Fibroblast of lung (primary cell): ENCODE measurements around the gene DYNLL2. TPM values are rescaled to one million over a fixed set of nuclear protein-coding genes. Genes with fewer than 3 reads are reported as not detected.

ENCODE experiments used
- DNase-seq, 2 donors: peaks; one replicate each; pipeline versions ENCODE4 v3.0.0 to v3.0.0-alpha.2; 2010; ENCODE audit warnings: low read depth in 2 of 2
- H2AFZ ChIP-seq: 2 replicates; pipeline ENCODE4 v1.5.1; 2012; ENCODE audit warnings: low read length, control low read depth, inconsistent platforms
- H3K27ac ChIP-seq: 2 replicates; pipeline ENCODE4 v1.5.1; 2011; ENCODE audit warnings: low read length, control low read depth; ENCODE audit not compliant: insufficient read depth
- H3K27me3 ChIP-seq: 2 replicates; pipeline ENCODE4 v1.5.1; 2011; ENCODE audit warnings: mild to moderate bottlenecking, low read length; ENCODE audit not compliant: control insufficient read depth, insufficient read depth
- H3K36me3 ChIP-seq: 2 replicates; pipeline ENCODE4 v1.5.1; 2011; ENCODE audit warnings: low read length; ENCODE audit not compliant: control insufficient read depth, insufficient read depth
- H3K4me1 ChIP-seq: 2 replicates; pipeline ENCODE4 v1.5.1; 2011; ENCODE audit warnings: low read length; ENCODE audit not compliant: control insufficient read depth, insufficient read depth; ENCODE audit errors: extremely low read depth
- H3K4me2 ChIP-seq: 2 replicates; pipeline ENCODE4 v1.5.1; 2011; ENCODE audit warnings: low read length, control low read depth; ENCODE audit not compliant: insufficient read depth; ENCODE audit errors: extremely low read depth
- H3K4me3 ChIP-seq, 4 experiments: fragments of 200-600 bp in 1 of 4; sonication (generic) in 1 of 4; replicated peaks in 1 of 4; 2 replicates each; pipeline ENCODE4 v1.5.1; 2011 to 2016; ENCODE audit warnings: low read length in 4 of 4, low read depth in 3 of 4, mild to moderate bottlenecking in 3 of 4, control low read depth in 2 of 4, inconsistent platforms in 1 of 4, mixed read lengths in 1 of 4; ENCODE audit not compliant: insufficient read depth in 1 of 4; ENCODE audit errors: control extremely low read depth in 1 of 4
- H3K79me2 ChIP-seq: 2 replicates; pipeline ENCODE4 v1.5.1; 2012; ENCODE audit warnings: mild to moderate bottlenecking, low read length, inconsistent platforms; ENCODE audit not compliant: control insufficient read depth, insufficient read depth
- H3K9ac ChIP-seq: 2 replicates; pipeline ENCODE4 v1.5.1; 2011; ENCODE audit warnings: mild to moderate bottlenecking, low read length, control low read depth; ENCODE audit not compliant: insufficient read depth
- H3K9me3 ChIP-seq: 2 replicates; pipeline ENCODE4 v1.5.1; 2012; ENCODE audit warnings: low read depth, low read length; ENCODE audit not compliant: control insufficient read depth, insufficient read depth
- H4K20me1 ChIP-seq: 2 replicates; pipeline ENCODE4 v1.5.1; 2011; ENCODE audit warnings: low read length; ENCODE audit not compliant: control insufficient read depth, insufficient read depth; ENCODE audit errors: extremely low read depth
- EZH2 ChIP-seq: IDR thresholded peaks from 2 replicates; pipeline ENCODE4 v1.5.1; 2012; ENCODE audit warnings: low read length, control low read depth, mild to moderate bottlenecking; ENCODE audit errors: missing control alignments
- polyA plus RNA-seq, 2 donors: library from polyadenylated mRNA; depleted of rRNA in 1 of 2; stranded (reverse) in 1 of 2; unstranded in 1 of 2; fragments of >200 nt; gene quantifications; 2 replicates each; pipeline ENCODE4 v1.2.1, GENCODE V29; 2011 to 2012; ENCODE audit warnings: missing spikeins in 1 of 2
- total RNA-seq: library from RNA; depleted of rRNA; stranded (reverse); fragments of >200 nt; gene quantifications from 2 replicates; pipeline ENCODE4 v1.2.1, GENCODE V29; 2014
- TF ChIP-seq, protein P1 (sequence below), 2 donors: IDR thresholded peaks in 1 of 2; conservative IDR thresholded peaks in 1 of 2; 1 replicate in 1 of 2; 2 replicates in 1 of 2; pipeline ENCODE4 v1.5.1; 2011 to 2012; ENCODE audit warnings: low read length in 2 of 2, control low read depth in 1 of 2, inconsistent platforms in 1 of 2, low read depth in 1 of 2, mild to moderate bottlenecking in 1 of 2

The DYNLL2 gene
- total and polyA plus RNA-seq, 2 donors (not counting 1 experiment from before 2014, with no cell fraction given), result 17.1 to 32.9 TPM

DNA sequence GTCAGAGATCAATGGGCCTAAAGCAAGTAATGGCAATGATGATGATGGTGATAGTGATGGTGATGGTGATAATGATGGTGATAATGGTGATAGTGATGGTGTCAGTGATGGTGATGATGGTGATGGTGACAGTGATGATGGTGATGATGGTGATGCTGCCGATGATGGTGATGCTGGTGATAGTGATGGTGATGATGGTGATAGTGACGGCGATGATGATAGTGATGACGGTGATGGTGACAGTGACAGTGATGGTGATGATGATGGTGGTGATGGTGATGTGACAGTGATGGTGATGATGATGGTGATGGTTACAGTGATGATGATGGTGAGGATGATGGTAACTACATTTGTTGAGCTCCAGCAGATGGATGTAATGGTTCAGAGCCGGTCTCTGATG, 34.2 kb downstream of the DYNLL2 start:
- no peak overlapping the region for H3K4me3 ChIP-seq
- no peak overlapping the region for H3K9ac ChIP-seq
- H3K4me2 ChIP-seq, result no peak overlapping the region
- H3K27ac ChIP-seq, result no peak overlapping the region
- H2AFZ ChIP-seq, result no peak overlapping the region
- DNase-seq, result no peak
- TF ChIP-seq EZH2, result no peak
- TF ChIP-seq, protein P1, sequence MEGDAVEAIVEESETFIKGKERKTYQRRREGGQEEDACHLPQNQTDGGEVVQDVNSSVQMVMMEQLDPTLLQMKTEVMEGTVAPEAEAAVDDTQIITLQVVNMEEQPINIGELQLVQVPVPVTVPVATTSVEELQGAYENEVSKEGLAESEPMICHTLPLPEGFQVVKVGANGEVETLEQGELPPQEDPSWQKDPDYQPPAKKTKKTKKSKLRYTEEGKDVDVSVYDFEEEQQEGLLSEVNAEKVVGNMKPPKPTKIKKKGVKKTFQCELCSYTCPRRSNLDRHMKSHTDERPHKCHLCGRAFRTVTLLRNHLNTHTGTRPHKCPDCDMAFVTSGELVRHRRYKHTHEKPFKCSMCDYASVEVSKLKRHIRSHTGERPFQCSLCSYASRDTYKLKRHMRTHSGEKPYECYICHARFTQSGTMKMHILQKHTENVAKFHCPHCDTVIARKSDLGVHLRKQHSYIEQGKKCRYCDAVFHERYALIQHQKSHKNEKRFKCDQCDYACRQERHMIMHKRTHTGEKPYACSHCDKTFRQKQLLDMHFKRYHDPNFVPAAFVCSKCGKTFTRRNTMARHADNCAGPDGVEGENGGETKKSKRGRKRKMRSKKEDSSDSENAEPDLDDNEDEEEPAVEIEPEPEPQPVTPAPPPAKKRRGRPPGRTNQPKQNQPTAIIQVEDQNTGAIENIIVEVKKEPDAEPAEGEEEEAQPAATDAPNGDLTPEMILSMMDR (conservative IDR thresholded peaks at IDR 0.05 in 1 of 2, IDR thresholded peaks at IDR 0.05 in 1 of 2; ENCODE audit: low read depth in 1 of 2, low read length in 2 of 2), result no peak
- H3K79me2 ChIP-seq, result no peaks in the 10 kb centered on the region
- H3K27me3 ChIP-seq, result peaks cover 3% of the 10 kb centered on the region
- no peaks in the 10 kb centered on the region for H3K36me3 ChIP-seq
- H3K9me3 ChIP-seq, result no peaks in the 10 kb centered on the region
- H3K4me1 ChIP-seq, result no peaks in the 10 kb centered on the region
- no peaks in the 10 kb centered on the region for H4K20me1 ChIP-seq

DNA sequence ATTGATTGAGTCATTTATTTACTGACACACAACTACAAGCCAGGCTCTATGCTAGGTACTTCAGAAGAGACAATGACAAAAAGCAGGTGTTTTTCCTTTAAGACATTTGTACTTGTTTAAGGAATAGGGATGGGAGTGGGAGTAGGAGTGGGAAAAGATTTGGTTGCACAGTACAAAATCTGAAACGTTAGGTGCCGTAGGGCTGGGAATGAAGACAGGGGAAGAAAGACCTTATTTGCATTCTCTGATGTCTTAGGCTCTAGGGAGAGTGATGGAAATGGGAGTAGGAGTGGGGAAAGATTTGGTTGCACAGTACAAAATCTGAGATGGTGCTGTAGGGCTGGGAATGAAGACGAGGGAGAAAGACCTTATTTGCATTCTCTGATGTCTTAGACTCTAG, 36.3 kb downstream of the DYNLL2 start:
- H3K36me3 ChIP-seq, result no peaks in the 10 kb centered on the region
- no peaks in the 10 kb centered on the region for H3K79me2 ChIP-seq
- H4K20me1 ChIP-seq, result no peaks in the 10 kb centered on the region
- no peaks in the 10 kb centered on the region for H3K27me3 ChIP-seq
- H2AFZ ChIP-seq, result no peak overlapping the region
- H3K27ac ChIP-seq, result no peak overlapping the region
- H3K4me1 ChIP-seq, result no peaks in the 10 kb centered on the region
- H3K9me3 ChIP-seq, result no peaks in the 10 kb centered on the region
- no peak overlapping the region for H3K4me3 ChIP-seq
- no peak for DNase-seq
- no peak overlapping the region for H3K9ac ChIP-seq
- H3K4me2 ChIP-seq, result no peak overlapping the region
- TF ChIP-seq, protein P1 (conservative IDR thresholded peaks at IDR 0.05 in 1 of 2, IDR thresholded peaks at IDR 0.05 in 1 of 2; ENCODE audit: low read depth in 1 of 2, low read length in 2 of 2), result no peak
- no peak for TF ChIP-seq EZH2

DNA sequence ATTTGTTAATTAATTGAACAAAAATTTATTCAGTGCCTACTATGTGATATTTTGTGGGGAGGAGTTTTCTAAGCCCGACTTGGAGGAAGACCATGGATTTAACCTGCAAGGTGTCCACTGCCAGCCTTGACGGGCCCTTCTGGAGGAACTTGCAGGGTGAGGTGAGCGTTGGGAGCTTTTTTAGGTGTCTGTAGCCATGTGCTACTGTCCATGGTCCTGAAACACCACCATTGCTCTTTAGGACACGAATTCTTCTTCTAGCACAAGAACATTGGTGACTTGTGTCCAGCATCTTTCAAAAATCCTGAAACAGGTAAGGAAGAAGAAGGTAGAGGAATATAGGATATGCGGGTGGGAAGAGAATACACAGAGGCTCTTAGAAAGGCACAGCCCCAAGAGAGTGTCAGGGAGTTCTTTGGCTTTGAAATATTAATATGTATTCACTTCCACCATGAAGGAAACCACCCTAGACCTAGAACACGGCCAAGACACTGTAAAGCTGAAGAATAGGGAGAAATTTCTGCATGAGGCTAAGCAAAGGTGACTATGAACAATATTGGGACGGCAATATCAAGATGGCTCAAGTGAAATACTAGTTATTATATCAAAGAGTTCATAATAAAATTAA, 37.1 kb downstream of the DYNLL2 start:
- Histone ChIP-seq H3K4me3 (no peak overlapping the region), H3K36me3 (no peaks in the 10 kb centered on the region), H4K20me1 (no peaks in the 10 kb centered on the region), H3K9ac (no peak overlapping the region), H3K79me2 (no peaks in the 10 kb centered on the region), H3K9me3 (no peaks in the 10 kb centered on the region), H3K4me1 (no peaks in the 10 kb centered on the region), H3K27ac (no peak overlapping the region), H3K27me3 (no peaks in the 10 kb centered on the region), H2AFZ (no peak overlapping the region), H3K4me2 (no peak overlapping the region)
- DNase-seq, result peak; percentile 54 to 70
- TF ChIP-seq EZH2, result no peak
- TF ChIP-seq, protein P1 (conservative IDR thresholded peaks at IDR 0.05 in 1 of 2, IDR thresholded peaks at IDR 0.05 in 1 of 2; ENCODE audit: low read depth in 1 of 2, low read length in 2 of 2), result no peak
